Osteoblast (primary cell): ENCODE results near the gene OPCML. TPM values are rescaled to one million over a fixed set of nuclear protein-coding genes. Genes with fewer than 3 reads are reported as not detected.

Experiments
- DNase-seq: peaks from one replicate; pipeline ENCODE4 v3.0.0; 2011; ENCODE audit warnings: low spot score, mixed read lengths; ENCODE audit not compliant: insufficient read length; ENCODE audit errors: missing footprints
- H2AFZ ChIP-seq: 2 replicates; pipeline ENCODE4 v1.6.0; 2011; ENCODE audit warnings: mild to moderate bottlenecking, low read length
- H3K27ac ChIP-seq: 2 replicates; pipeline ENCODE4 v1.5.1; 2011; ENCODE audit warnings: mild to moderate bottlenecking, low read depth, low read length, moderate library complexity
- H3K27me3 ChIP-seq: 2 replicates; pipeline ENCODE4 v1.6.0; 2012; ENCODE audit warnings: mild to moderate bottlenecking, control low read depth, inconsistent platforms, low read length, moderate library complexity; ENCODE audit not compliant: insufficient read depth
- H3K36me3 ChIP-seq: 2 replicates; pipeline ENCODE4 v1.5.1; 2011; ENCODE audit warnings: mild to moderate bottlenecking, low read length, control low read depth, moderate library complexity; ENCODE audit not compliant: insufficient read depth
- H3K4me1 ChIP-seq: 2 replicates; pipeline ENCODE4 v1.5.1; 2011; ENCODE audit warnings: mild to moderate bottlenecking, low read length, control low read depth, moderate library complexity; ENCODE audit not compliant: insufficient read depth
- H3K4me2 ChIP-seq: 2 replicates; pipeline ENCODE4 v1.6.0; 2011; ENCODE audit warnings: mild to moderate bottlenecking, low read length; ENCODE audit not compliant: insufficient read depth
- H3K4me3 ChIP-seq: fragments of 200-600 bp; sonication (generic); 3 replicates; pipeline ENCODE4 v1.5.1; 2012; ENCODE audit warnings: mild to moderate bottlenecking, low read length, inconsistent platforms; ENCODE audit not compliant: insufficient read depth
- H3K79me2 ChIP-seq: 2 replicates; pipeline ENCODE4 v1.6.0; 2012; ENCODE audit warnings: mild to moderate bottlenecking, low read length, control low read depth, inconsistent platforms; ENCODE audit not compliant: insufficient read depth
- H3K9me3 ChIP-seq: 2 replicates; pipeline ENCODE4 v1.5.1; 2011; ENCODE audit warnings: low read depth, low read length, control low read depth
- H4K20me1 ChIP-seq: 2 replicates; pipeline ENCODE4 v1.6.0; 2012; ENCODE audit warnings: mild to moderate bottlenecking, low read length, control low read depth; ENCODE audit not compliant: insufficient read depth
- CTCF ChIP-seq: IDR thresholded peaks from 2 replicates; pipeline ENCODE4 v1.5.1; 2011; ENCODE audit warnings: mild to moderate bottlenecking, low read depth, low read length, moderate library complexity; ENCODE audit errors: extremely low read depth
- total RNA-seq: library from RNA; depleted of rRNA; stranded (reverse); fragments of >200 nt; gene quantifications from 2 replicates; pipeline ENCODE4 v1.2.3, GENCODE V29; 2012

The OPCML gene
- total RNA-seq, 1 donor, result 0.36 TPM

DNA sequence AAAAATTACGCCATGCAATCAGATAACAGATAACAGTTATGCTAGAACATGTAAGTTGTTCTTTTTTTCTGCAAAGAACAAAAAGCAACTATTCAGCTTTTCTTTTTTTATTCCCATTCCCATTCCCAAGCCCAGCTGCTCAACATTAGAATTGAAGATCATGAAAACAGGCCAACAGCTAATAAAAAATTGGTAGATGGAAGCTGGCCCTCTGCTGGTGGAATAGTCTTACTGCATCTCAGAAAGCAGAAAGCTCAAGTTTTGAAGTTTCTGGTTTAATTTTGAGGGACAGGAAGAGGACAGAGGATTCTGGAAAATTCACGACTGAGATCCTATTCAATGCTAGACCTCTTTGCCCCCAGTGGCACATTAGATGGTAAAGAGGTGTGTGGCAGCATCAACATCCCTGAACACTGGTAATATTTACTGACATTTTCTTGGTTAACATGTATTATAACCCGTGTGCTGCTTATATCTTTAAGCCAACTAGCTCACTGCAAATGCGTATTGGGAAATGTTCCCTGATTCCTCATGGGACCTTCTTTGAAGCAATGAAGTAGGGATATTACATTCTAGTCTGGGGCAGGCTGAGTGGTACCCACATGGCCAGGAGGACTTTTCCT is 591.2 kb downstream of the OPCML start:
- Histone ChIP-seq H3K27me3 (peaks cover 10% of the 10 kb centered on the region), H3K4me3 (no peak overlapping the region), H3K27ac (no peak overlapping the region), H3K79me2 (no peaks in the 10 kb centered on the region), H3K9me3 (no peaks in the 10 kb centered on the region), H4K20me1 (no peaks in the 10 kb centered on the region), H2AFZ (no peak overlapping the region), H3K36me3 (no peaks in the 10 kb centered on the region), H3K4me2 (no peak overlapping the region), H3K4me1 (peaks cover 4% of the 10 kb centered on the region)
- peak; percentile 92 for TF ChIP-seq CTCF
- DNase-seq, result no peak

DNA sequence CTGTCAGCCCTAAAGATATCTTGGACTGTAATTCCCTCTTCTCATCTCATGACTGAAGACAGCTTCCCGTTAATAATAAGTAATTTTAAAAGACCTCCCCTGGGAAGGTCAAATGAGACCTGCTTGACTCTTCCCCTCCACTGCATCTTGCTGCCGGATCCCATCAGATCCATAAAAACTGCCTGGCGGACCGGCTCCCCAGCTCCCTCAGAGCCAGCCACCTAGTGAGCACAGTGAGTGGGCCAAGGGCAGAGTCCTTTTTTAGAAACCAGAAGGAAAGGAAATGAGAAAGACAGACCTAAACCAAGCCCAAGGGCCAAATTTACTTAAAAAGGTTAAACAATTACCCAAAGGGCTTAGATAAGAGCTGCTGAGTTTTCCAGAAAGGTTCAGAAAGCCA is 595.3 kb downstream of the OPCML start:
- TF ChIP-seq CTCF, result no peak
- Histone ChIP-seq H3K4me3 (no peak overlapping the region), H3K9me3 (no peaks in the 10 kb centered on the region), H3K4me1 (no peaks in the 10 kb centered on the region), H3K27ac (no peak overlapping the region), H3K36me3 (no peaks in the 10 kb centered on the region), H4K20me1 (no peaks in the 10 kb centered on the region), H3K79me2 (no peaks in the 10 kb centered on the region), H3K27me3 (no peaks in the 10 kb centered on the region), H3K4me2 (no peak overlapping the region), H2AFZ (no peak overlapping the region)
- DNase-seq, result no peak

DNA sequence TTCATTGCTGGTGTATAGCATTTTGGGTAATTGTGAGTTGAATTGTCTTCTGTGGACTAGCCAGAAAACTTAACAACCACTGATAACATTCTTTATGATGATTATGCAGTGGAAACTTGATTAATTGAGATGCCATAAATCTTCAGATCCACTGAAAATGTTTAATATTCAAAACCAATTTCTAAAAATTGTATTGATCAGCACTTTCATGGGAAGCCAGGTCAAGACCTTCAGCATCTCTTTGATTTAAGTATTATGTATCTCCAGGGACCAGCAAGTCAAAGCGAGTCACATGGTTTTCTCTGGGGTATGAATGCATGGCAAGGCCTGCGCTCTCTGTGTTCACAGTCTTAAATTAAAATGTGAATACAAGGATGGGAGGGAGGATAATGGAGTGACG is 596.9 kb downstream of the OPCML start:
- Histone ChIP-seq H3K27ac (no peak overlapping the region), H3K79me2 (no peaks in the 10 kb centered on the region), H3K9me3 (no peaks in the 10 kb centered on the region), H3K4me1 (no peaks in the 10 kb centered on the region), H2AFZ (no peak overlapping the region), H3K27me3 (no peaks in the 10 kb centered on the region), H4K20me1 (no peaks in the 10 kb centered on the region), H3K4me3 (no peak overlapping the region), H3K36me3 (no peaks in the 10 kb centered on the region), H3K4me2 (no peak overlapping the region)
- DNase-seq, result no peak
- TF ChIP-seq CTCF, result no peak

- H3K79me2 ChIP-seq, result no peaks in the 10 kb centered on the region
- H3K9me3 ChIP-seq, result no peaks in the 10 kb centered on the region
- no peak overlapping the region for H3K27ac ChIP-seq
- H3K4me1 ChIP-seq, result no peaks in the 10 kb centered on the region
- H2AFZ ChIP-seq, result no peak overlapping the region
- H3K27me3 ChIP-seq, result no peaks in the 10 kb centered on the region
- no peak for TF ChIP-seq CTCF
- H3K4me2 ChIP-seq, result no peak overlapping the region
- no peak overlapping the region for H3K4me3 ChIP-seq
- no peaks in the 10 kb centered on the region for H3K36me3 ChIP-seq
- DNase-seq, result no peak
- H4K20me1 ChIP-seq, result no peaks in the 10 kb centered on the region
Measured at GRCh38 chr11:132933703-132934102, 598.6 kb downstream of the OPCML start.
